ENCODE data around the gene VIPR1. TPM values are rescaled to one million over a fixed set of nuclear protein-coding genes. Genes with fewer than 3 reads are reported as not detected.

Gene VIPR1
- polyA plus RNA-seq, 1 of the 3 experiments (the other 2 are of a cell fraction), result not detected

DNA sequence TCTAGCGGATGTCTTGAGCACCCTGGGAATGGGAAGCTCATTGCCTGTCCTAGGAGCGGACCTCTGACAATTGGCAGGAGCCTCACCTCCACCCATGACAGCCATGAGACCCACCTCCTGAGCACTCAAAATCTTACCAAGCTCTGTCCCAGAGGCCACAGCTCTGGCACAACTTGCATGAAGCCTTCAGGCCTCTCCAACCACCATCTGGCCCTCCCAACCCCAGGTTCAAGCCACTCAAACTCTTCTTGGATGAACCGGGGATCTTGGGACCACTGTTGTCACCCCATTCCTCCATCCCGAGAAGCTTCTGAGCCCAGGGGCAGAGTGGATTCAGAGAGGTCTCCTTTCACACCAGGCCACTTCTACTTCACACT, 1.5 kb downstream of the VIPR1 start:
- H3K36me3 ChIP-seq (replicated peaks in 1 of 2; ENCODE audit: control insufficient read depth in 1 of 2, insufficient read depth in 2 of 2, low read length in 1 of 2), result no peaks in the 10 kb centered on the region
- CTCF ChIA-PET, result interaction anchor here (1.0 to 1.2 kb wide), 2 partner anchors 32 to 40 kb away, joined by 3 read pairs; no protein-coding TSS in a partner anchor
- no peaks in the 10 kb centered on the region for H3K9me2 ChIP-seq
- no peaks in the 10 kb centered on the region for H3K79me2 ChIP-seq (ENCODE audit: insufficient read depth)
- no peaks in the 10 kb centered on the region for H4K20me1 ChIP-seq (ENCODE audit: insufficient read depth)
- H3K9ac ChIP-seq, result no peak overlapping the region
- H2AFZ ChIP-seq (ENCODE audit: low read depth), result no peak overlapping the region
- no peak overlapping the region for H3K27ac ChIP-seq (ENCODE audit: low read depth in 2 of 2, low read length in 1 of 2)
- POLR2A ChIA-PET, result no interaction called here
- DNase-seq, result no peak
- H3K4me1 ChIP-seq (ENCODE audit: control insufficient read depth in 1 of 2, insufficient read depth in 2 of 2, low read depth in 1 of 2, low read length in 1 of 2), result peaks cover 0 to 13% of the 10 kb centered on the region in 2 experiments; a peak in 1 of 4 replicates
- 87% methylated on average over 2 of the region's 4 CpGs for WGBS (ENCODE audit: low lambda C conversion rate)
- H3K4me2 ChIP-seq, result no peak overlapping the region
- no peaks in the 10 kb centered on the region for H3F3A ChIP-seq (replicated peaks; ENCODE audit: insufficient read depth)
- H3K4me3 ChIP-seq (ENCODE audit: low read depth in 2 of 2, low read length in 1 of 2), result no peak overlapping the region
- peaks cover 32% of the 10 kb centered on the region for H3K27me3 ChIP-seq (ENCODE audit: insufficient read depth)
- TF ChIP-seq RXRA (IDR thresholded peaks at IDR 0.05; ENCODE audit: borderline replicate concordance, low read depth), result no peak
- TF ChIP-seq ELF1 (IDR thresholded peaks at IDR 0.05), result no peak
- TF ChIP-seq TCF12 (IDR thresholded peaks at IDR 0.05), result no peak
- no peak for TF ChIP-seq GABPA (IDR thresholded peaks at IDR 0.05; ENCODE audit: low read depth)
- TF ChIP-seq, protein P1, sequence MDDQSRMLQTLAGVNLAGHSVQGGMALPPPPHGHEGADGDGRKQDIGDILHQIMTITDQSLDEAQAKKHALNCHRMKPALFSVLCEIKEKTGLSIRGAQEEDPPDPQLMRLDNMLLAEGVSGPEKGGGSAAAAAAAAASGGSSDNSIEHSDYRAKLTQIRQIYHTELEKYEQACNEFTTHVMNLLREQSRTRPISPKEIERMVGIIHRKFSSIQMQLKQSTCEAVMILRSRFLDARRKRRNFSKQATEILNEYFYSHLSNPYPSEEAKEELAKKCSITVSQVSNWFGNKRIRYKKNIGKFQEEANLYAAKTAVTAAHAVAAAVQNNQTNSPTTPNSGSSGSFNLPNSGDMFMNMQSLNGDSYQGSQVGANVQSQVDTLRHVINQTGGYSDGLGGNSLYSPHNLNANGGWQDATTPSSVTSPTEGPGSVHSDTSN (IDR thresholded peaks at IDR 0.05), result no peak
- no peak for TF ChIP-seq SMC3 (IDR thresholded peaks at IDR 0.05; ENCODE audit: low read depth, low read length)
- TF ChIP-seq, protein P2, sequence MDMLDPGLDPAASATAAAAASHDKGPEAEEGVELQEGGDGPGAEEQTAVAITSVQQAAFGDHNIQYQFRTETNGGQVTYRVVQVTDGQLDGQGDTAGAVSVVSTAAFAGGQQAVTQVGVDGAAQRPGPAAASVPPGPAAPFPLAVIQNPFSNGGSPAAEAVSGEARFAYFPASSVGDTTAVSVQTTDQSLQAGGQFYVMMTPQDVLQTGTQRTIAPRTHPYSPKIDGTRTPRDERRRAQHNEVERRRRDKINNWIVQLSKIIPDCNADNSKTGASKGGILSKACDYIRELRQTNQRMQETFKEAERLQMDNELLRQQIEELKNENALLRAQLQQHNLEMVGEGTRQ (IDR thresholded peaks at IDR 0.05; ENCODE audit: borderline replicate concordance, low read depth, low read length), result no peak
- TF ChIP-seq POLR2AphosphoS5 (IDR thresholded peaks at IDR 0.05; ENCODE audit: low read depth, low read length), result no peak
- no peak for TF ChIP-seq FOXJ3 (CRISPR knock-in tag; IDR thresholded peaks at IDR 0.05)
- no peak for TF ChIP-seq FOXM1 (IDR thresholded peaks at IDR 0.05; ENCODE audit: low read depth)
- TF ChIP-seq, protein P3, sequence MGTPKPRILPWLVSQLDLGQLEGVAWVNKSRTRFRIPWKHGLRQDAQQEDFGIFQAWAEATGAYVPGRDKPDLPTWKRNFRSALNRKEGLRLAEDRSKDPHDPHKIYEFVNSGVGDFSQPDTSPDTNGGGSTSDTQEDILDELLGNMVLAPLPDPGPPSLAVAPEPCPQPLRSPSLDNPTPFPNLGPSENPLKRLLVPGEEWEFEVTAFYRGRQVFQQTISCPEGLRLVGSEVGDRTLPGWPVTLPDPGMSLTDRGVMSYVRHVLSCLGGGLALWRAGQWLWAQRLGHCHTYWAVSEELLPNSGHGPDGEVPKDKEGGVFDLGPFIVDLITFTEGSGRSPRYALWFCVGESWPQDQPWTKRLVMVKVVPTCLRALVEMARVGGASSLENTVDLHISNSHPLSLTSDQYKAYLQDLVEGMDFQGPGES (IDR thresholded peaks at IDR 0.05; ENCODE audit: low read depth, low read length), result no peak
- TF ChIP-seq RAD21 (IDR thresholded peaks at IDR 0.05; ENCODE audit: low read length), result no peak
- TF ChIP-seq GATA2 (CRISPR knock-in tag; IDR thresholded peaks at IDR 0.05), result no peak
- no peak for TF ChIP-seq YY1 (IDR thresholded peaks at IDR 0.05; ENCODE audit: low read depth)
- TF ChIP-seq CHD2 (IDR thresholded peaks at IDR 0.05; ENCODE audit: low read length, partially characterized antibody), result no peak
- no peak for TF ChIP-seq MXI1 (IDR thresholded peaks at IDR 0.05; ENCODE audit: low read depth, low read length)
- TF ChIP-seq, protein P4, sequence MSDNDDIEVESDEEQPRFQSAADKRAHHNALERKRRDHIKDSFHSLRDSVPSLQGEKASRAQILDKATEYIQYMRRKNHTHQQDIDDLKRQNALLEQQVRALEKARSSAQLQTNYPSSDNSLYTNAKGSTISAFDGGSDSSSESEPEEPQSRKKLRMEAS (IDR thresholded peaks at IDR 0.05; ENCODE audit: low read depth), result no peak
- TF ChIP-seq EP300 (IDR thresholded peaks at IDR 0.05; ENCODE audit: borderline replicate concordance in 1 of 2, low read depth in 1 of 2, low read length in 1 of 2), result no peak
- no peak for TF ChIP-seq TEAD4 (IDR thresholded peaks at IDR 0.05; ENCODE audit: borderline replicate concordance, insufficient read depth)
- no peaks in the 10 kb centered on the region for H3K9me3 ChIP-seq

Data from SK-N-SH (cell line).